Stimulated activated CD4-positive, alpha-beta T cell treated with anti-CD3 and anti-CD28 coated beads, TNF-alpha, amount 100 ng/mL, for 24 hours (primary cell): Measurements from ENCODE around the gene PLA2G12B.
"Not testable (repeated sequence)": the region's sequence is repeated elsewhere in the genome, so short reads cannot be mapped to it uniquely, and the experiment has no call there.

Experiments used
- DNase-seq, 3 experiments: peaks; one replicate each; pipeline ENCODE4 v3.0.0-alpha.2; 2020; ENCODE audit warnings: low read depth in 3 of 3

The PLA2G12B gene, protein sequence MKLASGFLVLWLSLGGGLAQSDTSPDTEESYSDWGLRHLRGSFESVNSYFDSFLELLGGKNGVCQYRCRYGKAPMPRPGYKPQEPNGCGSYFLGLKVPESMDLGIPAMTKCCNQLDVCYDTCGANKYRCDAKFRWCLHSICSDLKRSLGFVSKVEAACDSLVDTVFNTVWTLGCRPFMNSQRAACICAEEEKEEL

DNA sequence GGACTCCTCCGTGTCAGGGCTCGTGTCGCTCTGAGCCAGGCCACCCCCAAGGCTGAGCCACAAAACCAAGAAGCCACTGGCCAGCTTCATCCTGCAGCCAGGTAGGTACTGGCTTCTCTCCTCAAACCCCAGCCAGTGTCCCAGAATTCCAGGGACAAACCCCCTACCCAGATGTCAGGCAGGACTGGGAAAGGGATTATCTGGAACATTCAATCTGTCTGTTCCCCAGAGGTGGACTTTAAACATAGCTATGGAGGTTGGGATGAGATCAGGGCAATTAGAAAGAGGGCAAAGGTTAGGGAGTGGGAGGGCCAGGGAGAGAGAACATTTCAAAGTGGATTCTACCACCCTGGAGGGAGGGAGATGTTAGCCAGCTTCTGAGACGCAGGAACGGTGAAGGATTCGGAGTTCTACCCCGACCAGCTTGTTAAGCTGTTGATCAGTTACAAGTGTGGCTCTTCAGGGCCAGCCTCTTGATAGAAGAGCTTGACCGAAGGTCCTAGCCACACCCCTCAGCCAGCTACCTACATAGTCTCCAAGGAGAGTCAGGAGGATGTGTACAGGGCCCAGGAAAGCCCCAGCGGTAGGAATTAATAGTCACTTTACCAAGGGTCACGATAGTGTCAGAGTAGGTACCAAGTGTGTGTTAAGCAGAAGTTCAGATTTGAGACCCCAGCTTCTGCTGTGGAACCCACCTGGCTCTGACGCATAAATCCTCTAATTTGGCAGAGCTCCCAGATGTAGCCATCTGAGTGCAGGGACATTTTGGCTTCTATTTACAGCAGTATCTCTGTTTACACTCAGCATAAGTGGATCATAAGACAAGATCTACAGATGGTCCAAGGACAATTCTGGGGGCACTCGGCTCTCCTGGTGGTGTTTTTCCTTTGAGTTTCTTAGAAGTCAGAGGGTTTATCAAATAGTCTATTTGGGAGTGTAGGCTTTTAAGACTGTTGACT is at the start of gene PLA2G12B:
PLA2G12B (minus strand) TSS at position 211 of the 959 bp plus-strand sequence; CDS start at position 90, 121 bp downstream.
- no peak for DNase-seq

DNA sequence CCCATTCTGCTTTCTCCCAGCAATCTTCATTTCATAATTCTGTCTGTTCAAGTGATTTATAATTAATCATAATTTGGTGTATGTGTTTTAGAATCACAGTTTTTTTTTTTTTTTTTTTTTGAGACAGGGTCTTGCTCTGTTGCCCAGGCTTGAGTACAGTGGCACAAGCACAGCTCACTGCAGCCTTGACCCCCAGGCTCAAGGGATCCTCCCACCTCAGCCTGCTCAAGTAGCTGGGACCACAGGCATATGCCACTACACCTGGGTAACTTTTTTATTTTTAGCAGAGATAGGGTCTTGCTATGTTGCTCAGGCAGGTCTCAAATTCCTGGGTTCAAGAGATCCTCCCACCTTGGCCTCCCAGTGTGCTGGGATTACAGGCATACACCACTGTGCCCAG is 49.2 kb upstream of the PLA2G12B start:
- DNase-seq, result no peak

DNA sequence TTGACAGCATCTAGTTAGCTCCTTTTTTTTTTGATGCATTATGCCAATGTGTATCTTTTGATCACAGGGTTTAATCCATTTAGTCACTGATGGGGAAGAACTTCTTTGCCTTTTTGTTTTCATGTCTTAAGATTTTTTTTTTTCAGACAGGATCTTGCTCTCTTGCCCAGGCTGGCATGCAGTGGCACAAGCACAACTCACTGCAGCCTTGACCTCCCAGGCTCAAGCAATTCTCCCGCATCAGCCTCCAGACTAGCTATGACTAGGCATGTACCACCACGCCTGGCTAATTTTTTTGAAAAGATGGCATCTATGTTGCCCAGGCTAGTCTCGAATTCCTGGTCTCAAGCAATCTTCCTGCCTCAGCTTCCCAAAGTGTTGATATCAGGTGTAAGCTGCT is 46.4 kb upstream of the PLA2G12B start:
- DNase-seq, result no peak

DNA sequence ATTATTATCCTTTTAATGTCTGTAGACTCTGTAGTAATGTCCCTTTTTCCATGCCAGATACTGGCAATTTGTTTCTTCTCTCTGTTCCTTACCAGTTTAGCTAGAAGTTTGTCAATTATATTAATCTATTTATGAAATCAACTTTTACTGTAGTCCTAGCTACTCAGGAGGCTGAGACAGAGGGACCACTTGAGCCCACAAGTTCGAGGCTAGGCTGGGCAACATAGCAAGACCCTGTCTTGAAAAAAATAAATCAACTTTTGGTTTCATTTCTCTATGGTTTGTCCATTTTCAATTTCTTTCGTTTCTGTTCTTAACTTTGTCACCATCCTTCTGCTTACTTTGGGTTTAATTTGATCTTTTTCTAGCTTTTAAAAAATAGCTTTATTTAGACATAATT is 42.5 kb upstream of the PLA2G12B start:
- DNase-seq, result no peak

DNA sequence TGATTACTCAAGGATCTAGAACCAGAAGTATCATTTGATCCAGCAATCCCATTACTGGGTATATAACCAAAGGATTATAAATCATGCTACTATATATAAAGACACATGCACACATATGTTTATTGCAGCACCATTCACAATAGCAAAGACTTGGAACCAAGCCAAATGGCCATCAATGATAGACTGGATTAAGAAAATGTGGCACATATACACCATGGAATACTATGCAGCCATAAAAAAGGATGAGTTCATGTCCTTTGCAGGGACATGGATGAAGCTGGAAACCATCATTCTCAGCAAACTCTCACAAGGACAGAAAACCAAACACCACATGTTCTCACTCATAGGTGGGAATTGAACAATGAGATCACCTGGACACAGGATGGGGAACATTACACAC is 40.9 kb upstream of the PLA2G12B start:
- not testable (repeated sequence) for DNase-seq

DNA sequence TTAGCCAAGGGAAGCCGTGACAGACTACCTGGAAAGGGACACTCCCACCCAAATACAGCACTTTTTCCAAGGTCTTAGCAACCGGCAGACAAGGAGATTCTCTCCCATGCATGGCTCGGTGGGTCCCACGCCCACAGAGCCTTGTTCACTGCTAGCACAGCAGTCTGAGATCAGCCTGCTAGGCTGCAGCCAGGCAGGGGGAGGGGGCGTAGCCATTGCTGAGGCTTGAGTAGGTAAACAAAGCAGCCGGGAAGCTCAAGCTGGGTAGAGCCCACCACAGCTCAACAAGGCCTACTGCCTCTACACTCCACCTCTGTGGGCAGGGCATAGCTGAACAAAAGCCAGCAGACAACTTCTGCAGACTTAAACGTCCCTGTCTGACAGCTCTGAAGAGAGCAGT is 35.2 kb upstream of the PLA2G12B start:
- DNase-seq, result not testable (repeated sequence)

DNA sequence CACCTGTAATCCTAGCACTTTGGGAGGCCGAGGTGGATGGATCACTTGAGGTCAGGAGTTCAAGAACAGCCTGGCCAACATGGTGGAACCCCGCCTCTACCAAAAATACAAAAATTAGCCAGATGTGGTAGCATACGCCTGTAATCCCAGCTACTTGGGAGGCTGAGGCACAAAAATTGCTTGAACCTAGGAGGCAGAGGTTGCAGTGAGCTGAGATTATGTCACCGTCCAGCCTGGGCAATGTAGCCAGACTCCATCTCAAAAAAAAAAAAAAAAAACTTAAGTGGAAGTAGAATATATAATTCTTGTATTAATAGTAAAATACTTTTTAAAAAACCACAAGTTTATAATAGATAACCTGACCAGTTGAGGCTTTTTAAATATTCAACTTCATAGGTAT is 30.0 kb upstream of the PLA2G12B start:
- DNase-seq, result not testable (repeated sequence)

DNA sequence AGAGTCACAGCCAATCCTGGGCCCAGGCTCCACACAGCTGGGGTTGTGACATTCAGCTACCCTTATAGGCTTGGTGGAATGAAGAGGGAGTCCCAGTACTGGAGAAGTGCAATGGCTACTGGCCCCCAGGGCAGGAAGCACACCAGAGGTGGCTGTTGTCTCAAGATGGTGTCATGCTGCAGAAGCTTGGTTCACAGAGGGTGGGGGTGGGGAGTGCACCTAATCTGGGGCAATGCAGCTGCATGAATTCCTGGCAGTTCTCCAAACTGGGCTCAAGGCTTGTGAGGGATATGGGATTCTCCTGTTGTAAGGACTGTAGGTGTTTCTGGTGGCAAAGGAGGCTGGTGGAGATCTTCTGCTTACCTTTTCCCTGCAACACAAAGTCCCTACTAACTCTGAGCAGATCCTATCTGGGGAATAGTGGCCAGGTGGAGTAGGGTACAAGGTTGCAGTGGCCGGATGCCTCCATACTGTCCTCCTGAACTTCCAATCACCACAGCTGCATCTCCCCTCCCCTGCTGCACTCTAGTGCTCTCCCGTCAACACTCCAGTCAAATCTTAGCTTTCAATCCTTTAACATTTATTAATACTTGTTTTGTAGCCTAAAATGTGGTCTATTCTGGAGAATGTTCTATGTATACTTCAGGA is 27.4 kb upstream of the PLA2G12B start:
- no peak for DNase-seq

DNA sequence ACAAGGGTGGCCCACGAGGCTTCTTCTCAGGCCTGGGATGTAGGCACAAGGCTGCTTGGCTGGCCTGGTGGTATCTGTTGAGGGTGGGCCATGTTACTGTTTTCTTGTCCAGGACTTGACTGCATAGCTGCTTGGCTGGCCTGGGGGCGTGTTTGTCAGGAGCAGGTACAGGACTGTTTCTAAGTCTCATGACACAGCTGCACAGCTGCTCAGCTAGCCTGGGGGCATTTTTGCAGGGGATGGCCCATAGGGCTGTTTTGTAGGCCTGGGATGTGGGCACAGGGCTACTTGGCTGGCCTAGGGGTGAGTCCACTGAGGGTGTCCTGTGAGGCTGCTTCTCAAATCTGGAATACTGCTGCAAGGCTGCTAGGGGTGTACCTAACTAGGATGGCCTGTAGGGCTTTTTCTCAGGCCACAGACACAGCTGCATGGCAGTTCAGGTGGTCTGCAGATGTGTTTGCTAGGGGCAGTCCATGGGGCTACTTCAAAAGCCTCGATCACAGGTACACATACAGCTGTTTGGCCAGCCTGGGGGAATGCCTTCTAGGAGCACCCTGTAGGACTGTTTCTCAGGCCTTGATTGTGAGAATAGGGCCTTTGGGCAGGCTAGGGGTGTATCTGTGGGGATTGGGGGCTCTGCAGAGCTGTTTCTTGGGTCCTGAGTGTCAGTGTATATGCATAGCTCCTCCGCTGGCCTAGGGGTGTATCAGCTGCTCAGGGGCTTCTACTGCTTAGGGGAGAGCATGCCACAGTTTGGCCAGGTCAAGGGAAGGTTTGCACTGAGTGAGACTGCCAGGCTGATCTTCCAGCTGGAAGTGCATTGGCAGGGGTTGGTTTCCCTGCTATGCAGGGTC is 26.6 kb upstream of the PLA2G12B start:
- no peak for DNase-seq

DNA sequence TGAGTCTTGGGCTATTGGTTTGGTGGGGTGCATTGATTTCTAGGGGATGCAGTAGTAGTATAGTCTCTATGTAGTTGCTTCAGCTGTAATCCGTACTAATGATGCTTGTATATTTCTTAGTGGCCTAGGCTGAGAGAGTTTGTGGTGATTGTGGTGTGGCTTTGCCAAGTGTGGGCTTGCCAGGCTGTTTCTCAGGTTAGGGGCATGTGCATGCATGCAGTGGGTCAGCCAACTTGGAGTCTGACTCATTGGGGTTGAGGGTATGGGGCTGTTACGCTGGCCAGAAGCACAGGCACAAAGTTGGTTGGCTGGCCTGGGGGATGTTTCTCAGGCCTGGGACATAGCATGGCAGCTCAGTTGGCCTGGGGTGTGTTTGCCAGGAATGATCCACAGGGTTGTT is 25.7 kb upstream of the PLA2G12B start:
- no peak for DNase-seq

DNA sequence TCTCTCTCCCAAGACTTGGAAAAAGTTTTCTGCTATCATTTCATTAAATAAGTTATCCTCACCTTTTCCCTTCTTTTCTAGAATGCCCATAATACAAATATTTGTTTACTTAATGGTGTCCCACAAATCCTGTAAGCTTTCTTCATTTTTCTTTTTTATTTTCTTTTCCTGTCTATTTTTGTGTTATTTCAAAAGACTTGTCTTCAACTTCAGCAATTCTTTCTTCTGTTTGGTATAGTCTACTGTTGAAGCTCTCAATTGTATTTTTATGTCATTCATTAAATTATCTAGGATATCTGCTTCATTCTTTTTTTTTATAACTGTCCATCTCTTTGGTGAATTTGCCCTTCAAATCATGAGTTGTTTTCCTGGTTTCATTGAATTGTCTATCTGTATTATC is 25.1 kb upstream of the PLA2G12B start:
- DNase-seq, result no peak

DNA sequence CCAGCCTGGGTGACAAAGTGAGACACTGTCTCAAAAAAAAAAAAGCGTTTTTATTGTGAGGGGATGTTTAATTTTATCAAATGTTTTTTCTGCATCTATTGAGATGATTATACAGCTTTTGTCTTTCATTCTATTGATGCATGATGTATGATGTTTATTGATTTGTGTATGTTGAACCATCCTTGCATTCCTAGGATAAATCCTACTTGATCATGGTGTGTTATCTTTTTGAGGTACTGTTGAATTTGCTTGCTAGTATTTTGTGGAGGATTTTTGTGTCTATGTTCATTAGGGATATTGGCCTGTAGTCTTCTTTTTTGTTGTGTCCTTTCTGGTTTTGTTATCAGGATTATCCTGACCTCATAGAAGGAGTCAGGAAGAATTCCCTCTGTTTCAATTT is 22.3 kb upstream of the PLA2G12B start:
- DNase-seq, result no peak

DNA sequence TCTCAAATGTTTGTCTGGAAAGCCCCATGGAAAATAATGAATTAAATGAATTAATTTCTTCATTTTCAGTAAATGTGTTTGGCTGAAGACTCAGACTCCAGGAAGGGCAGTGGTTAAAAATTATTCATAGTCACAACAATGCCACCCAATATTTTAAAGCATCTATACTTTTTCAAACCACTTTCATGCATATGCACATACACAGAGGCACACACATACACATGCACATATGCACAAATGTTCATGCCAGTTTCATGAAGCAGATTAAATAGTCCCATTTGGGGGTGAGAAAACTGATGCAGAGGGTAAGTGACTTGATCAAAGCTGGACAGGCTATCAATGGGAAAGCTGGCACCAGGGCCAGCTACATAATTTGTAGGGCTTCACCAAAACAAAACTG is 1.4 kb upstream of the PLA2G12B start:
- no peak for DNase-seq

DNA sequence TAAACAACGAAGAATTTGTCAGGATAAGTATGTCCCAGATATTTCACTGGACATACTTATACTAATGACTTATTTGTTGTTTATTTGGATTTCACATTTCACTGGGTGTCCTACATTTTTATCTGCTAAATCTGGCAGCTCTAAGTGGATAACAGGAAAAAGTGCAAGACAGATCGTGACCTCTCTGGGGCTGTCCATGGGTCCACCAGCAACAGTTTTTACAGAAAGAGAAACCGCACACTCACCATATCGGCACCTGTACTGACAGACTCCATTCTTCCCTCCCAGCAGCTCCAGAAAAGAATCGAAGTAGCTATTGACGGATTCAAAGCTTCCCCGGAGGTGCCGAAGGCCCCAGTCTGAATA is 393 bp downstream of the PLA2G12B start:
- DNase-seq, result no peak

DNA sequence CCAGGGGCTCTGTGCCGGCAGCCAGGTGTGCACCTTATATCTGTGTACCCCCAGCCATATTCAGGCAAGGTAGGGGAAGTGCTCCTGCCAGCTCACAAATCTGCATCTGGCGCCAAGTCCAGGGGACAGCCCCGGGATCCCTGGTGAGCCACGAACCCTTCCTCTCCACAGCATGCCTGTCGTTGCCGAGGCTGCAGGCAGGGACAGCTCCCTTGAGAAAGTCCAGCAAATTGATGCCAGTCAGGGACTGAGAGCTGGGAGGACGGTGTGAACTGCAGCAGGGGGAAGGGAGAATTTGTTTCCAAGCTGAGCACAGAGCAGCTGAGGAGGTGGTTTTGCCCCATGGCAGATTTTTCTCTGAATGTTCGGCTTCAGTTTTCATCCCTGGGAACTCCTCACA is 919 bp downstream of the PLA2G12B start:
- no peak for DNase-seq

DNA sequence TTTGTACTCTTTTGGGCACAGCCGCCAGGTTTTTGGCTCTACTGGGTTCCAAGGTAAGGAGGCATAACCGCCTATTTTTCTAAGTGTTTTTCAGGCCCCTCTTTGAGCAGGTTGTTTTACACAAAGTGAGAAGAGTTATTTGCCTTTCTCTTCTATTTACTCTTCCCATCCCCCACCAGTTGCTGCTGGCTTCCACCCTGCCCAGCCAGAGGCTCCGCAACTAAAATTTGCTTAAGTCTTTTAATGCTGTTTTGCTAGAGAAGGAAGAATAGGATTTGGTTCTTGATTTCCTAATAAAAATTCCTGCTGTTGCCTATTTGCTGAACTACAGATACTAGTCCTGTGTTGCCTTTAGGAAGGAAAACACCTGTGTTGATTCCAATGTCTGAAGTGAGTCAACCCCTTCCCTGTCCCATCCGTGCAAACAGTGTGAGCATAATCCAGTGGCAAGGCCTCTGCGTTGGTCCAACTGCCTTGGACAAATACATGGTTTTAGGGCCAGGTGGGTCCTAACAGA is 1.9 kb downstream of the PLA2G12B start:
- DNase-seq, result no peak

DNA sequence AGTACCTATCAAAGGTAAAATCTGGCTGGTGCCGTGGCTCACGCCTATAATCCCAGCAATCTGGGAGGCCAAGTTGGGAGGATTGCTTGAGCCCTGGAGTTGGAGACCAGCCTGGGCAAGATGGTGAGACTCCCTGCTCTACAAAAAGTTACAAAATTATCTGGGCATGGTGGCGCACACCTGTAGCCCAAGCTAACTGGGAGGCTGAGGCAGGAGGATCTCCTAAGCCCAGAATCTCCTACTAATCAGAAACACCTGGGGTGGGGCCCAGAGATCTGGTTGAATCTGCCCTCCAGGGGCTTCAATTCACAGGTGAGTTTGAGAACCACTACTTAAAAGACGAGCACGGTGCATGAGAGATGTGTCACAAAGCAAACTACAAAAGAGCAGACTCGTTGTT is 2.4 kb downstream of the PLA2G12B start:
- DNase-seq, result no peak

DNA sequence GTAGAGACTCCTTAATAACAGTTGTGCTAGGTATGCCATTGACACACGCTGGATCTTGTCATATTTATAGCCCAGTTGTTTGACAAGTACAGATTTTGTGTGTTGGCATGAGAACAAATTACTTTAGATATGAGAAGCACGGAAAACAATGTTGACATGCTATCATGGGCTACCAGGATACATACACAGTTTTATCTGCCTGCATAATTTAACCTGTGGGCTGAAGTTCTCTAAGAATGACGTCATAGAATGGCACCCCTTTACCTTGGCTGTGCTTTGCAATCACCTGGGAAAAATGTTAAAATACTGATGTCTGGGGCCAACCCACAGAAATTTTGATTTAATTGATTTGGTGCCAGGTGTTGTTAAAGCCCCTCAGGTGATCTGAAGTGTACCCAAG is 2.8 kb downstream of the PLA2G12B start:
- no peak for DNase-seq

DNA sequence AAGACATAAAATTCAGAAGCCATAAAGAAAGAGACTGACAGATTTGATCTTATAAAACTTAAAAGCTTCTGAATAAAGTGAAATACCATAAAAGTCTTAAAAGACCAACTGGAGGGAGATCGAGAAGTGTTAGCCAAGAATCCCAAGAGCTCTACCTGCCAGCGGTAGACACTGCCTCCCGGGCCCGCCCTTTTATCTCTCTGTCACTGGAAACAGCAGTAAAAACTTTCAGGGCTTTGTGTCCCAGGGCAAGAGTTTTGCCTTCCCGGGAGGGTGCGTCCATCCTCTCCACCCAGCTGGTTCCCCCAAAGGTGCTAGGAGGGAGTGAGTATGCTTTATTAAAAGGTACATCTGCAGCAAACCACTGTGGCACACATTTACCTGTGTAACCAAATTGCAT is 5.8 kb downstream of the PLA2G12B start:
- no peak for DNase-seq

DNA sequence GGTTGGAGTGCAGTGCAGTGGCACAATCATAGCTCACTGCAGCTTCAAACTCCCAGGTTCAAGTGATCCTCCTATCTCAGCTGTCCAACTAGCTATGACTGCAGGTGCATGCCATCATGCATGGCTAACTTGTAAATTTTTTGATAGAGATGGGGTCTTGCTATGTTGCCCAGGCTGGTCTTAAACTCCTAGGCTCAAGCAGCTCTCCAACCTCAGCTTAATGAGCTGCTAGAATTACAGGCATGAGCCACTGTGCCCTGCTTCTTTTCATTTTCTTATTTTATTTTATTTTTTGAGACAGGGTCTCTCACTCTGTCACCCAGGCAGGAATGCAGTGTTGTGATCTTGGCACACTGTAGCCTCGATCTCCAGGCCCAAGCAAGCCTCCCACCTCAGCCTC is 7.6 kb downstream of the PLA2G12B start:
- no peak for DNase-seq

DNA sequence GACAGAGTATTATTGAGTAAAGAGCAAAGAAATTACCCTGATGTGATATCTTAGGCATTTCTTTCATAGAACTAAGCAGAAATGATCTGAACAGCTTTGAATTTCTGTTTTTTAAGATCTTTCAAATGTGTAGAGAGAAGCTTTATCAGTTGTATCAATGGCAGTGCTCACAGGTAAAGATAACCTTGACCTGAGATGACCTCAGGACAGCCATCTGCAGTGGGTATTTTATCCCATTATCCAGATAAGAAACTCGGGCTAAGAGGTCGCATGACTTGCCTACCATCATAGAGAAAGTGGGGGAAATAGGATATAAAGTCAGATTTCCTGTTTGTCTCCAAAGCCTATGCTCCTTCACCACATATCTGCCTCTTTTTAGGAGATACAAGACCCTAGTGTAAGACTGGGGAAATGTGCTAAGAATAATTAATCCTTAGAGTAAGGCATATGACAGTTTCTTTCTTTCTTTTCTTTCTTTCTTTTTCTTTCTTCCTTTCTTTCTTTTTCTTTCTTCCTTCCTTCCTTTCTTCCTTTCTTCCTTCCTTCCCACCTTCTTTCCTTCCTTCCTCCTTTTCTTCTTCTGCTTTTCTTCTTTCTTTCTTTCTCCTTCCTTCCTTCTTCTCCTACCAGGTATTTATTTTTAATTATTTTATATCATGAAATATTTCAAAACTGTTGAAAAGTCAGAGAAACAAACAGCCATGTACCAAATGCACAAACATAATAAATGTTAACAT is 10.9 kb downstream of the PLA2G12B start:
- no peak for DNase-seq
